GM13977 (cell line): ENCODE data around the gene GCNA.

ENCODE experiments used
- DNase-seq: peaks from one replicate; pipeline ENCODE4 v3.0.0; 2012; ENCODE audit warnings: low spot score
- in situ Hi-C: fragments of 300-500 bp; cut with MboI; formaldehyde crosslinking; loops from one replicate; pipeline ENCODE4 v1.12.0; 2022; ENCODE audit warnings: low sequenced_read_pairs, low pct_unique_long_range_greater_than_20kb, mixed read lengths, inconsistent platforms; ENCODE audit not compliant: unreplicated experiment
- TF ChIP-seq, protein P1 (sequence below): IDR thresholded peaks from 2 replicates; pipeline ENCODE4 v1.5.1; 2012; ENCODE audit warnings: mild to moderate bottlenecking, control low read depth; ENCODE audit not compliant: insufficient read depth; ENCODE audit errors: extremely low read depth, missing control alignments

Gene GCNA

DNA sequence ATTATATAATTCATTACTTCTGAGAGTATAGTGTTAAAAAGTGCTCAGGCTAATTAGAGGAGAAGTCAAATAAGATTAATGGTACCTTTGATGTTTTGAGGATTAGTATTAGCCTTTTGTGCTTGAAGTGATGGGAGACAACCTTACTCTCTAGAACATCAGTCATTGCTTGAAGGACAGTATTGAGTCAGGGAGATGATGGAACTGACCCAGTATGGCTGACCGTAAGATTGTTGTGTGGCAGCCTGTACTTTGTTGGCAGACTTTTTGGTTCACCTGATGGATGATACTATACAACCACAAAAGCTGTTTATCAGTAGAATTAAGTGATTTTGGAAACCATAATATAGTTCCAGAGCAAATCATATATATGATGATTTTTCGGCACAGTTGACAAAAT lies 35.4 kb upstream of the GCNA start:
- no peak for DNase-seq
- TF ChIP-seq, protein P1, sequence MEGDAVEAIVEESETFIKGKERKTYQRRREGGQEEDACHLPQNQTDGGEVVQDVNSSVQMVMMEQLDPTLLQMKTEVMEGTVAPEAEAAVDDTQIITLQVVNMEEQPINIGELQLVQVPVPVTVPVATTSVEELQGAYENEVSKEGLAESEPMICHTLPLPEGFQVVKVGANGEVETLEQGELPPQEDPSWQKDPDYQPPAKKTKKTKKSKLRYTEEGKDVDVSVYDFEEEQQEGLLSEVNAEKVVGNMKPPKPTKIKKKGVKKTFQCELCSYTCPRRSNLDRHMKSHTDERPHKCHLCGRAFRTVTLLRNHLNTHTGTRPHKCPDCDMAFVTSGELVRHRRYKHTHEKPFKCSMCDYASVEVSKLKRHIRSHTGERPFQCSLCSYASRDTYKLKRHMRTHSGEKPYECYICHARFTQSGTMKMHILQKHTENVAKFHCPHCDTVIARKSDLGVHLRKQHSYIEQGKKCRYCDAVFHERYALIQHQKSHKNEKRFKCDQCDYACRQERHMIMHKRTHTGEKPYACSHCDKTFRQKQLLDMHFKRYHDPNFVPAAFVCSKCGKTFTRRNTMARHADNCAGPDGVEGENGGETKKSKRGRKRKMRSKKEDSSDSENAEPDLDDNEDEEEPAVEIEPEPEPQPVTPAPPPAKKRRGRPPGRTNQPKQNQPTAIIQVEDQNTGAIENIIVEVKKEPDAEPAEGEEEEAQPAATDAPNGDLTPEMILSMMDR: no peak
- in situ Hi-C loops: no loop called here

DNA sequence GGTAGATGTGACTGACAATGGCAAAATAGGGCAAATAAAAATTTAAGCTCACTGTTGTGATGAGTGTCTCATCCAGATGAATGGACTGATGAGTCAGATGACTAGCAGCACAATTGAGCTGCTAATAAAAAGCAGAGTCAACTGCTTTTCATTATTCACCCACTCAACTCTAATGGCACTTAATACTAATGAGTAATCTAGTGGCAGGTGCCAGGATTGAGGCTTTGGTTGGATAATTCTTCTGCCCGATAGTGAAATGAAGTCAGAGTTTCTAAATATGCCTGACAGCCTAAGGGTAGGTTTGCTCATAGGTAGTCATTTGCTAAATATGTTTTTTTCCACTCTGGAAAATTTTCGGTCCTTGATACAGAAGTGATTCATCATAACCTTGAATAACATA lies 34.9 kb upstream of the GCNA start:
- TF ChIP-seq, protein P1: no peak
- in situ Hi-C loops: no loop called here
- DNase-seq: no peak

DNA sequence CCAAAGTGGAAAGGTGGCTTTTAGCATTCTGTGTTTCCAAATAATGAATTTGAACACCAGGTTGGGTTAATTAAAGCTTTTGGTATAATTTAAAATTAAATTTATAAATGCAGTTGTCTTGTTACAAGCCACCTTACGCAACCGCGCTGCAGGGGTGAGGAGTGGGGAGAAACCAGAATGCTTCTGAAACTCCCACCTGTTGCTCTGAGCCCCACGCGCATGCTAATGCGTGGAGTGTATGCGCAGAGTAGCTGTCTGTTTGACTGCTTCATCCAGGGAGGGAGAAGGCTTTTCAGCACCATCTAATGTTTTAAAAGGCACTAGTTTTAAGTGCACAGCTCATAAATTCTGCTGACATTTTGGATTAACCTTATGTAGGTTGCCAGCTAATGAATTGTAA lies 32.9 kb upstream of the GCNA start:
- TF ChIP-seq, protein P1: no peak
- in situ Hi-C loops: no loop called here
- DNase-seq: no peak

DNA sequence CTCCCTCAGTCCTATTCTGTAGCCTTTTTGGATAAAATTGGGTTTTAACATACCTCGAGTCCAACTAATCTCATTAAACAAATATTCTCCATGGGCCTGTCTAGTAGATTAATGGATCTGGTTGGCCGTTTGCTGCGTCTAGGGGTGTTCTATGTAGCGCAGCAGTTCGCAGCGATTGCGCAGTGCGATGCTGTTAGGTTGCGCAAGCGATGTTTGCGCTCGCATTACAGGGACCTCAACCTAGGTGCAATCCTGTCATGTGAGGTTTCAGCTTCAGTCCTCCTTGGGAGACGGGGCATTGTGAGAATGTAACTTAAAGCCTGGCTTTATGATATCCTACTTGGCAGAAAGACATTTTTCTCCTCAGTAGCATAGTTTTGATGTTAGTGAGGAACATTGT lies 31.4 kb upstream of the GCNA start:
- in situ Hi-C loops: no loop called here
- TF ChIP-seq, protein P1: no peak
- no peak for DNase-seq

DNA sequence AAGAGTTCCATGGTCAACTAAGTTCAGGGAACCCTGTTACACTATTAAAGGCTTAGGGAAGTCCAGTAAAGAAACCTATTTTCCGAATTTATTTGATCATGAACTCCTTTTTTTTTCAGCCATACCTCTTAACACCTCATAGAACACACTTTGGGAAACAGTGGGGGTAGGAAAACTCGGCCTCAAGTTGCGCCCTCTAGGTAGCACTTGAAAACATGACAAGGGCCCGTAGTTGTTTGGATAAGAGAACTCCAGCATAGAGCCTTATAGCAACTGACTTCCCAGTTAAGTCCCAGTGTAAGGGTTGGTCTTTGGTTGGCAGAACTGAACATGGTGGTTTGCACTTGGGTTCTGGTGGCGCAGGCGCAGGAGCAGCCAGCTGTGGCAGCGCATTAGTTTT lies 30.9 kb upstream of the GCNA start:
- TF ChIP-seq, protein P1: no peak
- in situ Hi-C loops: no loop called here
- no peak for DNase-seq

DNA sequence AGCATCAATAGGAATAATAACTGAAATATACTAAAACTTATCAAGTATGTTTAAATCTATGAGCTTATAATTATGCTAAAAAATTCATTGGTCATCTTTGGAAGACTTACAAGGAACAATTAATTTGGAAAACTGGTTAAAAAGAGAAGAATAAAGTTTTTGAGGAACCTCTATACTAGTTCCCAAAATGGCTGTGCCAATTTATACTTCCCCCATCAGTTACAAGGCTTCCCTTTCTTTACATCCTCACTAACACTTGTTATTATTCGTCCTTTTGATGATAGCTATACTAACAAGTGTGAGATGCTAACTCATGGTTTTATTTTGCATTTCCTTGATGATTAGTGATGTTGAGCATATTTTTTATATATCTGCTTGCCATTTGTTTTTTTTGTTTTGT lies 28.3 kb upstream of the GCNA start:
- TF ChIP-seq, protein P1: no peak
- in situ Hi-C loops: no loop called here
- DNase-seq: no peak

DNA sequence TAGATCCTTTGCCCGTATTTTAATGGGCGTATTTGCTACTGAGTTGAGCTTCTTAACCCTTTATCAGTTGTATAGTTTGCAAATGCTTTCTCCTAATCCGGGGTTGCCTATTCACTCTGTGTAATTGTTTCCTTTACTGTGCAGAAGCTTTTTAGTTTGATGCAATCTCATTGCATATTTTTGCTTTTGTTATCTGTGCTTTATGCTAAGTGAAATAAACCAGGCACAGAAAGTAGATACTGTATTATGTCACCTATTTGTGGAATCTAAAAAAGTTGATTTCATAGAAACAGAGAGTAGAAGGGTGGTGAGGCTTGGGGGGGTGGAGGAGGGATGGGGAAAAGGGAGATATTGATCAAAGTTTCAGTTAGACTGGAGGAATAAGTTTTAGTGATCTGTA lies 27.7 kb upstream of the GCNA start:
- no peak for DNase-seq
- TF ChIP-seq, protein P1: no peak
- in situ Hi-C loops: no loop called here
